ENCODE data around the gene LTBP1. TPM values are rescaled to one million over a fixed set of nuclear protein-coding genes. Genes with fewer than 3 reads are reported as not detected.

The LTBP1 gene
- total RNA-seq, 1 experiment from 2014 or later = 11.8 TPM

DNA sequence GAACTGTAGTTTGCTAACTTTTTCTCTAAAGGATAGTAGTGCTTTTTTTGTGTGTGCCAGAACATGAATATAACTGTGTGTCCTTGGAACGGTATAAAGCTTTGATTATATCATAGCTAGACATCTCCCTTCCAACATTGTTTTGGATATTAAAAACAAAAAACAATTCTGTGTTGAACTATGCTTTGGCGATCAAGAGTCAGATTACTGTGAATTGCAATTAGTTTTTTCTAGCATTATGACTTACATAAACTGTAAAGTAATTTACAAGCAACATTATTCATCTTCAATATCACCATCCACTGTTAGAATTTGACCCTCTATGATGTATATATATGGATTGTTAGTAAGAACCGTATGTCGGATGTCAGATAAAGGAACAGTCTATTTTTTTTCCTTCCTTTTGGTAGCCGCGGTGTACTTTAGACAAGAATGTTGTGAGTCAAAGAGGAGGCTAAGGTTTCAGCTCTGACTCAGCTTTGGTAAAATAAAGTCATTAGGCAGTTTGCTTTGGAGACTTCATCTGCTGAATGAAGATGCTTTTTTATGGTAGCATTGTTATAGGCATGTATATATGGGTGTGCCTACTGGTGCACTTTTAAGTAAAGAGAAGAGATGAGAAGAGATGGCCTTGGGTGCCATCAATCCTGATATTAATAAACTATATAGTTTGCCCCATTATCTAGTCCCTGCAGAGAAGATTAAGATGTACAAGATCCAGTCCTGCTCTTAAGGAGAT lies 76.4 kb downstream of the LTBP1 start:
- Histone ChIP-seq H3K9me2 (replicated peaks; ENCODE audit: insufficient read depth, low read length) (no peaks in the 10 kb centered on the region), H3K4me2 (ENCODE audit: low read depth, low read length, poor library complexity, severe bottlenecking) (no peak overlapping the region), H3K79me2 (ENCODE audit: low read length) (no peaks in the 10 kb centered on the region), H3K4me1 (ENCODE audit: low read length) (no peaks in the 10 kb centered on the region), H3K27me3 (ENCODE audit: low read length) (no peaks in the 10 kb centered on the region), H4K20me1 (ENCODE audit: insufficient read depth, low read depth, low read length) (no peaks in the 10 kb centered on the region), H3K9ac (ENCODE audit: low read length) (no peak overlapping the region), H3K4me3 (ENCODE audit: low read length) (no peak overlapping the region), H2AFZ (ENCODE audit: low read length) (no peak overlapping the region), H3K9me3 (ENCODE audit: low read length) (no peaks in the 10 kb centered on the region), H3K27ac (ENCODE audit: low read length) (no peak overlapping the region), H3K36me3 (ENCODE audit: insufficient read depth, low read length) (no peaks in the 10 kb centered on the region)
- no peak for DNase-seq

DNA sequence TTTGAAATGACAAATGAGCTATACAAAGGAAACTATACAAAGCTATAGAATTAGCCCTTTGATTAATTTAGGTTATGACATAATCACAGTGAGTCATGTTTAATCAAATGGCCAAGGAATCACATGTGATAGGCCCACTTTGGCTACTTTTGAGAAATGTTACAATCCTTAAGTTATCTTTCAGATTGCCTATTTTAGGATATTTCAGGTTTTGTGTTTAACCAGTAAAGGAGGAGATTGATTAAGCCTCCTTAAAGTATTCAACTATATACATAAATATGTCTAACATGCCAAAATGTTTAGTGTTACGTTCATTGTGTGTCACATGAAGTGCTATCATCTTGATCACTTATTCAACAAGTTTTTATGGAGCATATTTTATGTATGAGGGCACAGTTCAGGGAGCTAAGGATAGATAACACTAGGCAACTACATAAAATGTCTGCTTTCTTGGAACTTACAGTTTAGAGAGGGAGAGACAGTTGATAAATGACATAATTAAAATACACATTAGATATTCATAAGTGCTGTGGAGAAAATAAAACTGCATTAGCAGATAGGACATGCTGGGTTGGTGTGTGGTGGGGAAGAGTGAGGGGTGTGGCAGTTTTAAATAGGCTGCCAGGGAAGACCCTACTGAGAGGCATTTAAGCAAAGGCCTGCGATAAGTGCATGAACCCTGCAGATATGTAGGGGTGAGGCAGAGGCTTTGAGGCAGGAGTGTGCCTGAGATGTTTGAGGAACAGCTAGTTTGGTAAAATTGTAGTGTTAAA lies 77.2 kb downstream of the LTBP1 start:
- Histone ChIP-seq H3K36me3 (ENCODE audit: insufficient read depth, low read length) (no peaks in the 10 kb centered on the region), H3K27ac (ENCODE audit: low read length) (no peak overlapping the region), H3K4me3 (ENCODE audit: low read length) (no peak overlapping the region), H3K9ac (ENCODE audit: low read length) (no peak overlapping the region), H3K9me3 (ENCODE audit: low read length) (no peaks in the 10 kb centered on the region), H3K9me2 (replicated peaks; ENCODE audit: insufficient read depth, low read length) (no peaks in the 10 kb centered on the region), H3K4me2 (ENCODE audit: low read depth, low read length, poor library complexity, severe bottlenecking) (no peak overlapping the region), H3K27me3 (ENCODE audit: low read length) (no peaks in the 10 kb centered on the region), H3K4me1 (ENCODE audit: low read length) (no peaks in the 10 kb centered on the region), H4K20me1 (ENCODE audit: insufficient read depth, low read depth, low read length) (no peaks in the 10 kb centered on the region), H2AFZ (ENCODE audit: low read length) (no peak overlapping the region), H3K79me2 (ENCODE audit: low read length) (no peaks in the 10 kb centered on the region)
- DNase-seq = no peak

DNA sequence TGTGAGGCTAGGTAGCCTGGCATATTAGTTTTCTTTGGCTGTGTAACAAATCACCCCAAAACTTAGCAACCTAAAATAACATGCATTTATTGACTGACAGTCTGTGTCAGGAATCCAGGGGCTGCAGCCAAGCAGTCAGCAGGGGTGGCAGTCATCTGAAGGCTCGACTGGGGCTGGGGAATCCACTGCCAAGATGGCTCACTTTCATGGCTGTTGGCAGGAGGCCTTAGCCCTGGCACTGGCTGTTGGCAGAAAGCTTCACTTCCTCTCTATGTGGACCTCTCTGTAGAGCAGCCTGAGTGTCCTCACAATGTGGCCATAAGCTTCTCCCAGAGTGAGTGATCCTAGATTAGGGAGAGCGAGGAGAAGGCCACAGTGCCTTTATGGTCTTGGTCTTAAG lies 78.0 kb downstream of the LTBP1 start:
- Histone ChIP-seq H3K9me3 (ENCODE audit: low read length) (no peaks in the 10 kb centered on the region), H3K36me3 (ENCODE audit: insufficient read depth, low read length) (no peaks in the 10 kb centered on the region), H3K4me1 (ENCODE audit: low read length) (no peaks in the 10 kb centered on the region), H4K20me1 (ENCODE audit: insufficient read depth, low read depth, low read length) (no peaks in the 10 kb centered on the region), H3K27ac (ENCODE audit: low read length) (no peak overlapping the region), H3K4me3 (ENCODE audit: low read length) (no peak overlapping the region), H3K9ac (ENCODE audit: low read length) (no peak overlapping the region), H2AFZ (ENCODE audit: low read length) (no peak overlapping the region), H3K9me2 (replicated peaks; ENCODE audit: insufficient read depth, low read length) (no peaks in the 10 kb centered on the region), H3K79me2 (ENCODE audit: low read length) (no peaks in the 10 kb centered on the region), H3K4me2 (ENCODE audit: low read depth, low read length, poor library complexity, severe bottlenecking) (no peak overlapping the region), H3K27me3 (ENCODE audit: low read length) (no peaks in the 10 kb centered on the region)
- DNase-seq = no peak

DNA sequence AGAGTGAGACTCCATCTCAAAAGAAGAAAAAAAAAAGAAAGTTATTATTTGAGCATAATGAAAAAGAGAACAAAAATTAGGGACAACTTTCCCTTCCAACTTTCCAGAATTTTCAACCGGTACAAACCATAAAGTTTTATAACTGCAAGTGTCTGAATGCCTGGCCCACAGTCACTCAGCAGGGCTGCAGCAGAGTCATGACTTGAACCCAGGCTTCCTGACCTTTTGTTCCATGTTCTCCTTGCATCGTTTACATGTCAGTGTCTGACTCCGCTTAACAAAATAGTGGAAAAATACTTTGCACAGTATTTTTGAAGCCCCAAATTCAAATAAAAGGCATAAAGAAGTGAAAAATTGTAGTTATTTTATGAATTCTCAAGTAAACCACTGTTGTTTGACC lies 82.7 kb downstream of the LTBP1 start:
- Histone ChIP-seq H3K36me3 (ENCODE audit: insufficient read depth, low read length) (no peaks in the 10 kb centered on the region), H3K4me2 (ENCODE audit: low read depth, low read length, poor library complexity, severe bottlenecking) (no peak overlapping the region)
- DNase-seq = no peak

DNA sequence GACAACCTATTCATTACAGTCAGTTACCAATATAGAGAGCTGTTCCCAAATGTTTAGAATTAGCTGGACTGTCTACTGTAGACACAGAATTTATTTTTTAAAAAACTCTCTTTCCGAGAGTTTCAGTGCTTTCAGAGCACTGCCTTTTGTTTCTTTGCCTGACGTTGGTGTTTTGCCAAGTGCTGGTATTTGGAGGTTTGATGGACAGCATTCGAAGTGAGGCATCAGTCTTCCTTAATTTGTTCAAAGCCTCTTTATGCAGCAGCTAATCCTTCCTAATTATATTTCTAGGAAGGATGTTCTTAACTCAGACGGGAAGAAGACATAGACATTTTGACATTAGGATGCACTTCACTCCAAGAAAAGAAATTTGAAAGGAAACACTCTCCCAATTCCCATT lies 83.2 kb downstream of the LTBP1 start:
- Histone ChIP-seq H2AFZ (ENCODE audit: low read length) (no peak overlapping the region), H3K9me3 (ENCODE audit: low read length) (no peaks in the 10 kb centered on the region), H3K4me3 (ENCODE audit: low read length) (no peak overlapping the region), H4K20me1 (ENCODE audit: insufficient read depth, low read depth, low read length) (no peaks in the 10 kb centered on the region), H3K4me1 (ENCODE audit: low read length) (no peaks in the 10 kb centered on the region), H3K27me3 (ENCODE audit: low read length) (no peaks in the 10 kb centered on the region), H3K79me2 (ENCODE audit: low read length) (no peaks in the 10 kb centered on the region), H3K27ac (ENCODE audit: low read length) (no peak overlapping the region), H3K36me3 (ENCODE audit: insufficient read depth, low read length) (no peaks in the 10 kb centered on the region), H3K9me2 (replicated peaks; ENCODE audit: insufficient read depth, low read length) (no peaks in the 10 kb centered on the region), H3K9ac (ENCODE audit: low read length) (no peak overlapping the region), H3K4me2 (ENCODE audit: low read depth, low read length, poor library complexity, severe bottlenecking) (no peak overlapping the region)
- no peak for DNase-seq

More for the DNA sequence above, 82.7 kb downstream of the LTBP1 start:
- Histone ChIP-seq H3K27ac (ENCODE audit: low read length) (no peak overlapping the region), H3K4me1 (ENCODE audit: low read length) (no peaks in the 10 kb centered on the region), H3K9ac (ENCODE audit: low read length) (no peak overlapping the region), H3K9me3 (ENCODE audit: low read length) (no peaks in the 10 kb centered on the region), H3K27me3 (ENCODE audit: low read length) (no peaks in the 10 kb centered on the region), H3K4me3 (ENCODE audit: low read length) (no peak overlapping the region), H2AFZ (ENCODE audit: low read length) (no peak overlapping the region), H3K79me2 (ENCODE audit: low read length) (no peaks in the 10 kb centered on the region), H3K9me2 (replicated peaks; ENCODE audit: insufficient read depth, low read length) (no peaks in the 10 kb centered on the region), H4K20me1 (ENCODE audit: insufficient read depth, low read depth, low read length) (no peaks in the 10 kb centered on the region)

DNA sequence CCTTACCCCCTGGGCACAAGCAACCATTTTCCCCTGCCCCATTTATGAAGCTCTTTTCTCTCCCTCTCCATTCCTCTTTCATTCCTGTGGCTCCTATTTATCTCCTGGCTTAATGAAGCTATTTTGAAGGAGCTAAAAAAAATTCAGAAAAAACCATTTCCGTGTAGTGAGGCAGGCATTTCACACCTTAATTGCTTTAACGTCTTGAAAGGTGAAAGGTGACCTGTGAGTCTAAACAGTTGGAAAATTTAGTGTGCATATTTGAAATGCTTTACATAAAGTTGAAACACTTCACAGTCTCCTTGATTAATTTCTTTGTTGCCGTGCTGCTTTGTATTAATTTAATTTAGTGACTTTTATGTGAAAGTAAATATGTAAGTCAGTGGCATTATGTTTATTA lies 83.6 kb downstream of the LTBP1 start:
- Histone ChIP-seq H3K27me3 (ENCODE audit: low read length) (no peaks in the 10 kb centered on the region), H3K27ac (ENCODE audit: low read length) (no peak overlapping the region), H2AFZ (ENCODE audit: low read length) (no peak overlapping the region), H3K36me3 (ENCODE audit: insufficient read depth, low read length) (no peaks in the 10 kb centered on the region), H3K79me2 (ENCODE audit: low read length) (no peaks in the 10 kb centered on the region), H4K20me1 (ENCODE audit: insufficient read depth, low read depth, low read length) (no peaks in the 10 kb centered on the region), H3K4me1 (ENCODE audit: low read length) (no peaks in the 10 kb centered on the region), H3K9ac (ENCODE audit: low read length) (no peak overlapping the region), H3K4me2 (ENCODE audit: low read depth, low read length, poor library complexity, severe bottlenecking) (no peak overlapping the region), H3K4me3 (ENCODE audit: low read length) (no peak overlapping the region), H3K9me2 (replicated peaks; ENCODE audit: insufficient read depth, low read length) (no peaks in the 10 kb centered on the region), H3K9me3 (ENCODE audit: low read length) (no peaks in the 10 kb centered on the region)
- DNase-seq = no peak

DNA sequence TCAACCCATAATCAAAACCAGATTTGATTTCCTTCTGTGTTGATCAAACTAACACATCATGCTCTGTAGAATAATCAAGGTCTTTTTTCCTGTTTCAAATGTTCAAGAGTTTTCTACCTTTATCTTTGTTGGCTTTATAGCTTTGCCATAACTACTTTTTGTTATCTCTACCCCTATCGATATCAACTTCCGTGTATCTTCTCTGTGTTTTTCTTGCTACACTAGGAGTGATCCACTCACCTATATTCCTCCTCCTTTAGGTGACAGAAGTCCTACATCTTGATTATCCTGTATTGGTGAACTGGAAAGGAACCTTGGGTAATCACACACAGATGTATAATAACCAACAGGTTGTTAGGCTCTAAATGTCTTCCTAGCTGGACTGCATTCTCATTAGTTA lies 85.5 kb downstream of the LTBP1 start:
- Histone ChIP-seq H3K4me1 (ENCODE audit: low read length) (no peaks in the 10 kb centered on the region), H3K9me3 (ENCODE audit: low read length) (no peaks in the 10 kb centered on the region), H3K36me3 (ENCODE audit: insufficient read depth, low read length) (no peaks in the 10 kb centered on the region), H2AFZ (ENCODE audit: low read length) (no peak overlapping the region), H3K27me3 (ENCODE audit: low read length) (no peaks in the 10 kb centered on the region), H4K20me1 (ENCODE audit: insufficient read depth, low read depth, low read length) (no peaks in the 10 kb centered on the region), H3K79me2 (ENCODE audit: low read length) (no peaks in the 10 kb centered on the region), H3K4me3 (ENCODE audit: low read length) (no peak overlapping the region), H3K9ac (ENCODE audit: low read length) (no peak overlapping the region), H3K4me2 (ENCODE audit: low read depth, low read length, poor library complexity, severe bottlenecking) (no peak overlapping the region), H3K9me2 (replicated peaks; ENCODE audit: insufficient read depth, low read length) (no peaks in the 10 kb centered on the region), H3K27ac (ENCODE audit: low read length) (no peak overlapping the region)
- no peak for DNase-seq

DNA sequence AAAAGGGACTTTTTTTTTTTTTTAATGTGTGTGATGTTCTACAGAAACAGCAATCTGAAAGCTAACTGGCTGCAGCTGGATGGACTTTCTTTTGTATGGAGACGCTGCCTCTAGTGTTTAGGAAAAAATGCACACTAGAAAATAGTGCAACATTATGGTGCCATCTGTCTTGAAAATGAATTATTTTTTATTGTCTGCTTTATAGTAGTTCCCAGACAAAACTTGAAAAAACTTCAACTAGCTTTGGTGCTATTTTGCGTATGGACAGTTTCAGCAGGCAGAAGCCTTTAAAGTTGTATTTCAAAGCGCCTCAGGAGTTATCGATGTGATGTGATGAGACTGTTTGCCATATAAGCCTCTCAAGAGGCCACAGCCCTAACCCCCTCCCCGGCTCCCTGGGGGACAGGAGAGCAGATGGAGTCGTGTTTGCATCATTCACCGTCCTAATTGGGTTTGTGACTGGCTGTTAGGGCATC lies 86.9 kb downstream of the LTBP1 start:
- H4K20me1 ChIP-seq (ENCODE audit: insufficient read depth, low read depth, low read length) = no peaks in the 10 kb centered on the region
- H3K4me2 ChIP-seq (ENCODE audit: low read depth, low read length, poor library complexity, severe bottlenecking) = no peak overlapping the region
- H2AFZ ChIP-seq (ENCODE audit: low read length) = no peak overlapping the region
- no peaks in the 10 kb centered on the region for H3K27me3 ChIP-seq (ENCODE audit: low read length)
- H3K4me3 ChIP-seq (ENCODE audit: low read length) = no peak overlapping the region
- H3K79me2 ChIP-seq (ENCODE audit: low read length) = no peaks in the 10 kb centered on the region
- no peak overlapping the region for H3K27ac ChIP-seq (ENCODE audit: low read length)
- no peak for DNase-seq
- H3K9me2 ChIP-seq (replicated peaks; ENCODE audit: insufficient read depth, low read length) = no peaks in the 10 kb centered on the region
- no peak overlapping the region for H3K9ac ChIP-seq (ENCODE audit: low read length)
- H3K36me3 ChIP-seq (ENCODE audit: insufficient read depth, low read length) = no peaks in the 10 kb centered on the region
- H3K9me3 ChIP-seq (ENCODE audit: low read length) = no peaks in the 10 kb centered on the region
- no peaks in the 10 kb centered on the region for H3K4me1 ChIP-seq (ENCODE audit: low read length)
